ENCODE results near the gene RBM45. TPM values are rescaled to one million over a fixed set of nuclear protein-coding genes. Genes with fewer than 3 reads are reported as not detected.

RBM45 gene
- total RNA-seq, 2 experiments from 2014 or later, result 13.2 to 18.1 TPM

- POLR2A ChIA-PET, result no interaction called here
- Histone ChIP-seq H3K4me2 (ENCODE audit: low read length) (no peak overlapping the region), H3K9me3 (ENCODE audit: low read length) (no peaks in the 10 kb centered on the region), H3K79me2 (ENCODE audit: insufficient read depth, low read depth, low read length) (no peaks in the 10 kb centered on the region), H3K4me1 (ENCODE audit: insufficient read depth, low read length, poor library complexity, severe bottlenecking) (no peaks in the 10 kb centered on the region), H3K9me2 (ENCODE audit: insufficient read depth, low read length) (no peaks in the 10 kb centered on the region), H3K27ac (ENCODE audit: low read depth, low read length, poor library complexity, severe bottlenecking) (no peak overlapping the region), H3K36me3 (ENCODE audit: insufficient read depth, low read length) (no peaks in the 10 kb centered on the region), H4K20me1 (ENCODE audit: insufficient read depth, low read length) (no peaks in the 10 kb centered on the region), H2AFZ (ENCODE audit: low read length) (no peak overlapping the region), H3K4me3 (ENCODE audit: low read depth, low read length, poor library complexity, severe bottlenecking) (no peak overlapping the region)
- BruUV-seq (replicated peaks), result no TSS peak
- intact Hi-C loops (cut with micrococcal nuclease; ENCODE audit: unreplicated experiment), result no loop called here
- no peak for DNase-seq (ENCODE audit: low spot score)
- TF ChIP-seq CTCF (conservative IDR thresholded peaks at IDR 0.05; ENCODE audit: low read length), result no peak
- TF ChIP-seq EZH2phosphoT487 (IDR thresholded peaks at IDR 0.05; ENCODE audit: borderline replicate concordance, low read depth, low read length), result no peak
- CTCF ChIA-PET (ENCODE audit: unreplicated experiment), result no interaction called here
These were observed 48.4 kb downstream of the RBM45 start for GRCh38 chr2:178160601-178161000.

- Histone ChIP-seq H4K20me1 (ENCODE audit: insufficient read depth, low read length) (no peaks in the 10 kb centered on the region), H3K9me3 (ENCODE audit: low read length) (no peaks in the 10 kb centered on the region), H3K27ac (ENCODE audit: low read depth, low read length, poor library complexity, severe bottlenecking) (no peak overlapping the region), H3K4me1 (ENCODE audit: insufficient read depth, low read length, poor library complexity, severe bottlenecking) (no peaks in the 10 kb centered on the region), H3K4me2 (ENCODE audit: low read length) (no peak overlapping the region), H3K4me3 (ENCODE audit: low read depth, low read length, poor library complexity, severe bottlenecking) (no peak overlapping the region), H2AFZ (ENCODE audit: low read length) (no peak overlapping the region), H3K79me2 (ENCODE audit: insufficient read depth, low read depth, low read length) (no peaks in the 10 kb centered on the region), H3K9me2 (ENCODE audit: insufficient read depth, low read length) (no peaks in the 10 kb centered on the region), H3K36me3 (ENCODE audit: insufficient read depth, low read length) (no peaks in the 10 kb centered on the region)
- DNase-seq (ENCODE audit: low spot score), result no peak
- no peak for TF ChIP-seq CTCF (conservative IDR thresholded peaks at IDR 0.05; ENCODE audit: low read length)
- CTCF ChIA-PET (ENCODE audit: unreplicated experiment), result no interaction called here
- intact Hi-C loops (cut with micrococcal nuclease; ENCODE audit: unreplicated experiment), result no loop called here
- BruUV-seq (replicated peaks), result no TSS peak
- POLR2A ChIA-PET, result no interaction called here
These were observed 51.2 kb downstream of the RBM45 start for GRCh38 chr2:178163395-178163794.

- Histone ChIP-seq H3K4me3 (ENCODE audit: low read depth, low read length, poor library complexity, severe bottlenecking) (no peak overlapping the region), H3K4me2 (ENCODE audit: low read length) (no peak overlapping the region), H3K79me2 (ENCODE audit: insufficient read depth, low read depth, low read length) (no peaks in the 10 kb centered on the region), H3K9me3 (ENCODE audit: low read length) (no peaks in the 10 kb centered on the region), H3K9me2 (ENCODE audit: insufficient read depth, low read length) (no peaks in the 10 kb centered on the region), H3K27ac (ENCODE audit: low read depth, low read length, poor library complexity, severe bottlenecking) (no peak overlapping the region), H4K20me1 (ENCODE audit: insufficient read depth, low read length) (no peaks in the 10 kb centered on the region), H2AFZ (ENCODE audit: low read length) (no peak overlapping the region), H3K4me1 (ENCODE audit: insufficient read depth, low read length, poor library complexity, severe bottlenecking) (no peaks in the 10 kb centered on the region), H3K36me3 (ENCODE audit: insufficient read depth, low read length) (no peaks in the 10 kb centered on the region)
- intact Hi-C loops (cut with micrococcal nuclease; ENCODE audit: unreplicated experiment), result no loop called here
- BruUV-seq (replicated peaks), result no TSS peak
- POLR2A ChIA-PET, result no interaction called here
- DNase-seq (ENCODE audit: low spot score), result no peak
- CTCF ChIA-PET (ENCODE audit: unreplicated experiment), result no interaction called here
- TF ChIP-seq CTCF (conservative IDR thresholded peaks at IDR 0.05; ENCODE audit: low read length) (no peak), EZH2phosphoT487 (IDR thresholded peaks at IDR 0.05; ENCODE audit: borderline replicate concordance, low read depth, low read length) (no peak)
These were observed 51.7 kb downstream of the RBM45 start for GRCh38 chr2:178163911-178164310.

Measured in OCI-LY7 (cell line).